GM18909 (cell line): Measurements from ENCODE around the gene UBE2L3.
"Not testable (repeated sequence)": the region's sequence is repeated elsewhere in the genome, so short reads cannot be mapped to it uniquely, and the experiment has no call there.

Source experiments
- ATAC-seq: cut with Tn5 transposase; IDR thresholded peaks from one replicate; pipeline ENCODE4 v1.9.1; 2021; ENCODE audit warnings: mild to moderate bottlenecking; ENCODE audit not compliant: unreplicated experiment, poor library complexity

Gene UBE2L3

DNA sequence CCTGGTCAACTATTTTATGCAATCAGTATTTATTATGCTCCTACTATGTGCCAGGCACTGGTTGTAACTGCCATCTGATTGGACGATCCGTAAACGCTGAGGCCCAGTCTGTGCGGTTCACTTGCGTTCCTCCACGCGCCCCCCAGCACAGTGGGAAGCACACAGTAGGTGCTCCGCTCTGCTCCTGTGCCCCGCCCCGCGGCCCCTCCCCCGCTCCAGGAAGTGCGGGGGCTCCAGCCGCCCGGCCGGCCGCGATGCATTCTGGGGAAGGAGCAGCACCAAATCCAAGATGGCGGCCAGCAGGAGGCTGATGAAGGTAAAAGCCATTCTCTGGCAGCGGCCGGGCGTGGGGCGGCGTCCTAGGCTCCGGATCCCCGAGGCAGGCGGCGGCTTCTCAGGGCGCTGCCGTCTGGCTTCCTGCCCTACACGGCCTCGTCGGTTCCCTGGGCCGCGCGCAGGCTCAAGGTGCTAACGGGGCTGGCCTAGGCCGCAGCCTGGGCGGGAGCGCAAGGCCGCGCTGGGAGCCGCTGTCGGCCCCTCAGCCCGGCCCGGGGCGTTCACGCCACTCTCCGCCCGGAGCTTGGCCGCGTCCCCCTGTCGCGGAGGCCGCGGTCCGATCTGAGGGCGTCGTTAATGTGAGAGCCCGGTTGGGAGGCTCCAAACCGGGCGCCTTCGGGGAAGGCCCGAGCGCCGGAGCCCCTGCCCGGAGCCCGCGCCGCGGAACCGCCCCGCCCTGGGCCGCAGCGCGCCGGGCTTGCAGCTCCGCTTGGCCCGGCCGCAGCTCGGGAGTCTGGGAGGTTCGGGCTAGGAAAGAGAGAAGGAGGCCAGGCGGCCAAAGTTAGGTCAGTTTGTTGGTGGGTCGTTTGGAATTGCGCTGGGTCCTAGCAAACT is at the start of gene UBE2L3:
UBE2L3 (plus strand) TSS at position 259 of the 891 bp plus-strand sequence; CDS start at position 290, 31 bp downstream.
- ATAC-seq = peak; percentile 56

DNA sequence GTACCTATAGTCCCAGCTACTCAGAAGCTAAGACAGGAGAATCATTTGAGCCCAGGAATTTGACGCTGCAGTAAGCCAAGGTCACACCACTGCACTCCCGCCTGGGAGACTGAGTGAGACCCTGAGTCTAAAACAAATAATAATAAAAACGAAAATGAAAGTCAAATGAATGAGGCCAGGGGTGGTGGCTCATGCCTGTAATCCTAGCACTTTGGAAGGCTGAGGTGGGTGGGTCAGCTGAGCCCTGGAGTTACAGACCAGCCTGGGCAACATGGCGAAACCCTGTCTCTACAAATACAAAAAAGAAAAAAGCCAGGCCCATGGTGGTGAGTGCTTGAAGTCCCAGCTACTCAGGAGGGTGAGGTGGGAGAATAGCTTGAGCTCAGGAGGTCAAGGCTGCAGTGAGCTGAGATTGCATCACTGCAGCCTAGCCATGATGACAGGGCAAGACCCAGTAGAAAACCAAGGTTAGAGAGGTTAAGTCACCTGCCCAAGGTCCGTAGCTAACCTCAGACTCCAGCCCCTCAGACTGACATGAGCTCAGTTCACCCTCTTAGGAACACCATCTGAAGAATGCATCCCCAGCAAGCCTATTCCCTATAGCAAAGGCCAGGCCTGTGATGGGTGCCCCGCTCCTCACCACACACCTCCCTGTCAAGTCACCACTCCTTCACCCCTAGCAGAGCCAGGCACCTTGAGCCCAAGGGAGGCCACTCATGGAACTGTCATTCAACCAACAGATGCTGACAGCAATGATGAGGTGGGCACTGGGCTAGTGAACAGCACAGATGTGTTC is 40.6 kb upstream of the UBE2L3 start:
- not testable (repeated sequence) for ATAC-seq

DNA sequence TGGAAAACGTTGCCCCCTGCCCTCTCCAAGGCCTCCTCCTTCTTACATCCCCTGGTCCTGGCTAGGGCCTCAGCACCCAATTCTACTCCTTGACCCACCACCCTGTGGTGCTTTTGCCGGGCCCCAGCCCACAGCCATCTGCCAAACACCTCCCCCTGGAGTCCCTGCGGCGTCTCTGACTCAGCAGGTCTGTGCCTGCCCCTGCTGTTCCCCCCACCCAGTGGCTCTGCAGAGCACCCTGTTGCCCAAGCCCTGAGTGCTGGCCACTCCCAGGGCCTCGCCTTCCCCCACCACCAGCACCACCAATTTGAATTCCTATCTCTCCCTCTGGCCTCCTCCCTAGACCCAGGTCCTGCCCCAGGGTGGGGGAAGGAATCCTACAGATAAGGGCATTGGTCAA is 36.0 kb upstream of the UBE2L3 start:
- ATAC-seq = not testable (repeated sequence)

DNA sequence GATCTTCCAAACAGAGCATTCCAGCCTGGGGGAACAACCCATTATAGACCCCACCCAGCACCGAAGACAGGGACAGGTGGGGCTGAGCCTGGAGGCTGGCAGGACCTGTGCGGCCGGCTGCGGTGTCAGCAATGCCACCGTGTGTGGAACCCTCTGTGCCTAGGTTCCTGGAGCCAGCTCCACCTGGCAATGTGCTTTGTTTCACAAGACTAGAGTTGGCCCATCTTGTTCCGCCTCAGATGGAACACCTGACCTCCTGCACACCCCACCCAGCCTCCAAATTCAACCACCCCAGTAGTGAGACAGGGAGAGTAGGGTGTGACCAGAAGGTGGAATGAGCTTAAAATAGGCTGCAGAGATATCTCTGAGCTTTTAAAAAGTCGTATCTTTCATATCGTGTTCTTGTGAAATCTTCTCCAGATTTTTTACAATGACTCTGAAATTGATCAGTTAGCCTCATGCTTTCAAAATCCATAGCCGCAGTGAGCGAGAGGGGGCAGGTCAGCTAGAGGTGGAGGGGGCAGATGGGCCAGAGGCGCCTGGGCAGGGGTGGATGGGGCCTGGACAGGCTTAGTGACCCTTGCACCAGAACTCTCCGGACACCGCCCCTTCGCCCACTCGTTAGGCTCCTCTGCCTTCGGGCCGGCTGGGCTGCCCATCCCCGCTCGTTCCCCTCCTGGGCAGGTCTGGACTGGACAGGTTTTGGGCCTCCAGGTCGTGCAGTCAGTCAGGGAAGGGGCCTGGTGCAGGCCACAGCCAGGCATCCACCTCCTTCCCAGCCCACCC is 34.5 kb upstream of the UBE2L3 start:
- not testable (repeated sequence) for ATAC-seq

DNA sequence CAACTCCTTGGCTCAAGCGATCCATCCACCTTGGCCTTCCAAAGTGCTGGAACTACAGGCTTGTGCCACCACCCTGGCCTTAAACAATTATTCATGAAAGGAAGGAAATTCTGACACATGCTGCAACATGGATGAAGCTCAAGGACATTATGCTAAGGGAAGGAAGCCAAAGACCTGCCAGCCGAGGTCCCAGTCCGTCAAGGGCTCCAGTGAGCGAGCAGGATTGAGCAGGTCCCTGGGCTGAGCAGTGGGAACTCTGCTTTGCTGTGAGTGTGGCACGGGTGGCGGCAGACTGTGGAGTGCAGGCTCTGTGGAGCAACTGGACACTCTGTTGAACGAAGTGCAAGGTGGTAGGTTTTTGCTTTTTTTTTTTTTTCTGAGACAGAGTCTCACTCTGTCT is 27.7 kb upstream of the UBE2L3 start:
- ATAC-seq = not testable (repeated sequence)

DNA sequence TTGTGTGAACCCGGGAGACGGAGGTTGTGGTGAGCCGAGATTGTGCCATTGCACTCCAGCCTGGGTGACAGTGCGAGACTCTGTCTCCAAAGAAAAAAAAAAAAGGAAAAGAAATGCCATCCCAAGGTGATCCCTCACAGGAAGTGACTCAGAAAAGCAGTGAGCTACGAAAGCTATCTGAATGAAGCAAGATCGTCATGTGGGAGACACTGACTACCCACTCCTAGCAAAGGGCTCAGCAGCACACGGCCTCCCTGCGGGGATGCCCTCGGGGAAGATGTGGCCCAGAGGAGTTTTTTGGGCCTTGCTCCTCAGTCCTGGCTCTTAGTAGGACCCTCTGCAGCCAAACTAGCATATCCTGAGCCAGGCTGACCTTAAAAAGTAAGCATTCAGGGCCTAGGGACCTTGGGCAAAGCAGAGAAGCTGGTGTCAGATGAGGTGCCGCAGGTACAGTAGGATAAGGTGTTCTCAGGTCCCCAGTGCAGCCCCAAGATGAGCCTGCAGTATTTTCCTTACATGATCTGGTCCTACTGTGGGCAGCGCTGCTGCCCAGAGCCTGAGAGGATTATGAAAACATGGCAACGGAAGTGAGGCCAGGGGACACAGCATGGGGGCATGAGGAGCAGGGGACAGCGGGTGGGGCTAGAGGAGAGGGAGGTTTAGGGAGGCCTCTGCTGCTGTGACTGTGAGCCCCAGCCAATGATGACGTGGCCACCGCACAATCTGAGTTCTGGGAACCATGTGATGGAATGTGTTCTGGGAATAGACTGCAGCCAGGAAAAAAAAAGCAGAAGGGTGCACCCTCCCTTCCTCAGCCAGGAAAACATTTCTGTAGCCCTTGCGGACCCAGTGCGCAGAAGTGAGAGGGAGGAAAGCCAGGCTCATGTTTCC is 22.8 kb upstream of the UBE2L3 start:
- ATAC-seq = not testable (repeated sequence)

DNA sequence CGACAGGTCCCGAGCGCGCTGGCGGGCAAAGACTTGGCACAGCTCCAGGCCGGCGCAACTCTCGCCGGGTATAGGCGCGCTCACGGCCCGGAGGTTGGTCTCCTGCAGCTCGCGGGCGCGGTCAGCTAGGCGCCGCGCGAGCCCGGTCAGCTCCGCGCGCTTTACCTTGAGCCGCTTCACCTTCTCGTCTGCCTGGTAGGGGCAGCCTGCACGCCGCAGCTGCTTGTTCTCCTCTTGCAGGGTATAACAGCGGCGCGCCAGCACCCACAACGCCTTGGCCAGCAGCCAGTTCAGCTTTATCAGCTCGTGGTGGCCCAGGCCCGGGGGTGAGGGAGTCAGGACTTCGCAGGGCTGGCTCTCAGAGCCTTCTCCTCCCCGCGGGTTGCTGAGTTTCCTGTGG is 18.0 kb upstream of the UBE2L3 start:
- ATAC-seq = not testable (repeated sequence)

DNA sequence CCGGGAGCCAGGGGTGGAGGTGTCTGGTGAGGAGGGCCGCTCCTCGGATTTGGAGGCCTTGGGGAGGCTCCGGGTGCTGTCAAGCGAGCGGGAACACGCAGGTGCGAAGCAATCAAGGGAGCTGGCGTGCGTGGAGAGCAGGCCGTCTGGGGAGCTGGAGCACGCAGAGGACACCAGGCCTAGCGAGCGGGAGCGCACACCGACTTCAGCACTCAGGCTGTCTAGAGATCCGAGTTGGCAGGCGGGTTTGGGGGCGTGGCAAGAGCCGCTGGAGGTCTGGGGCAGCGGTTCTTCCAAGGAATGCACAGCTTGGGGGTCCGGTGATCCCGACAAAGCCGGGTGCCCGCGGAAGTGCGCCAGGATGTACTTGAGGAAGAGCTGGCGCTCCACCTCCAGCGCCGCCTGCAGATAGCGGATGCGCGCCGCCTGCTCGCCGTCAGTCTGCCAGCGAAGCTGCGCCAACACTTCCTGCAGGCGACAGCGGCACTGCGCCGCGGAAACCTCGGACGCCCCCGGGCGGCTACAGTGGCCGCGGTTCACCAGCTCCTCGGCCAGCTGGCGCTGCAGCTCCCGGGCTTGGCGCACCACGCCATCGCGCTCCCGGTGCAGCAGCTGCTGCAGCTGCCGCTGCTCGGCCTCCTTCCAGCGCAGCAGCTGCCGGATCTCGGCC is 17.4 kb upstream of the UBE2L3 start:
- ATAC-seq = not testable (repeated sequence)

DNA sequence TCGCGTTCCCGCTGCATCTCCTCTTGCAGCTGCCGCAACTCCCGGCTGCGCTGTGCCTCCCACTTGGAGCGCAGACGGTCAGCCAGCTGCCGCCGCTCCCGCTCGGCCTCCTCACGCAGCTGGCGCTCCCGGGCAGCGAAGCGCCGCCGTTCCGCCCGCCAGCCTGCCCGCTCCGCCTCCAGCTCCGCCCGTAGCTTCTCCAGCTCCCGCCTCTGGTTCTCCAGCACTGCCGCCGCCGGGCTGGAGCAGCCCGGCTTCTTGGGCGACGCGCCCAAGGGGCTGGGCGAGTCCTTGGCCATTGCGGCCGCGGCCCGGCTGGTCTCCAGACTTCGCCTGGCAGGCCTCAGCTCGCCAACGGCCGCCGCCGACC is 16.9 kb upstream of the UBE2L3 start:
- not testable (repeated sequence) for ATAC-seq

DNA sequence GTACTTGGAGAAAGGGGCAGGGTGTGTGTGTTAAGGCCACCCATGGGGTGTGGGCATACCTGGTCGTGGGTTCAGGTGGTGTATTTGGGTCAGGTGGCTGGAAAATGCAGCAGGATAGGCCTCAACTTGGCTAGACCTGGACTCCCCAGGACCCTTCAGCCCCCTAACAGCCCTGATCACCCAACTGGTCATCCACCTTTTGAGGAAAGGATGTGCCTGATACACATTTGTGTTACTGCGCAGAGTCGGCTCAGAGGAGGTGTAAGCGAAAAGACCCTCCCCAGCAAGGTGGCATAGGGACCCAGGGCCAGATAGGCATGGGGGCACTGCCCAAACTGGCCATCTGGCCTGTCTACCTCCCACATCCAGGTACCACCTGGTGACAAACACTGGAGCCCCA is 16.2 kb upstream of the UBE2L3 start, which contains the start of gene RIMBP3C:
RIMBP3C (minus strand) TSS at position 101 of the 400 bp plus-strand sequence. CDS start 485 bp downstream, outside the sequence.
- not testable (repeated sequence) for ATAC-seq

DNA sequence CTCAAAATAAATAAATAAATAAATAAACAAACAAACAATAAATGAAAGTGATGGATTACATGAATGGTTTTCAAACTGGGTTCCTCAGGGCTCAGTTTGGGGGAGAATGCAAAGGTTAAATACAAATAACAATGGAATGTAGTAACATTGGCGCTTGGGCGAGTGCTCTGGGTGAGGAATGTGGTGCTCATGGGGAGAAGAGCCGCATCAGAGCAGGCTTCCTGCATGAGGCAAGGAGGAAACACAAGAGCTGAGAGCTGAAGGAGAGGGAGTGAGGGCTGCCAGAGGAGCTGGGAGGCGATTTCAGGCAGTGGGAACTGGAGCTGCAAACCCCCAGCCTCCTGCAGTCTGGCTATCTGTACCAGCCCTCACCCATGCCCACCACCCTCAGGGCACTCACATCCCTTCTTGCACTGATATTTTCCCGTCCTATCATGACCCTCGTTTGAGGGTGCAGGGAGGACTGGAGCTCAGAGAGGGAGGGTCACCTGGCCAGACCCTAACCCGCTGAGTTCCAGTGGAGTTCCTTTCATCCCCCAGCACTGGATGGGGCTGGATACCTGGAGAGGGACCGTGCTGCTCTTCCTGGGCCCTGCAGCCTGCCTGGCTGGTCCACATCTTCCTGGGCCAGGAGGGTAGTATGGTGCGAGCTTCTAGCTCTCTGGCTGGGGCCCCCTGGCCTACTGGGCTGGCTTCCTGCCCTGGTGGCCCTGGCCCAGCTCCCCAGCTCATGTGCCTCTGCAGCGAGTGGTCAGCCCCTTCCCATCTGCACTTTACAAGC is 8.0 kb upstream of the UBE2L3 start:
- ATAC-seq = not testable (repeated sequence)

DNA sequence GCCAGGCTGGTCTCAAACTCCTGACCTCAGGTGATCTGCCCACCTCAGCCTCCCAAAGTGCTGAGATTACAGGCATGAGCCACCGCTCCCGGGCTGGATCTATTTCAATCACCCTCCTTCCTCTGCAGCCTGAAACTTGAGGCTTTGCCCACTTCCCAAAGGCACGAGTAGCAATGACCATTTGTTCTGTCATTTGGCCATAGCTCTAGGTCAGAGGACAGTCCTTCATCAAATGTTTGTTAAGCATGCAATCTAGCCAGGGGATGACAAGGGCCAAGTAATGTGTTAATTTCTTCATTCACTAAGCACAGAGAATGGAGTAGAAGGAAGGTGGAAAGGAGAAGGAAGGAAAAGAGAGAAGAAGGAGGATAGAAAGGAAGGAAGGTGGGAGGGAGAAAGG is 6.9 kb upstream of the UBE2L3 start:
- not testable (repeated sequence) for ATAC-seq

DNA sequence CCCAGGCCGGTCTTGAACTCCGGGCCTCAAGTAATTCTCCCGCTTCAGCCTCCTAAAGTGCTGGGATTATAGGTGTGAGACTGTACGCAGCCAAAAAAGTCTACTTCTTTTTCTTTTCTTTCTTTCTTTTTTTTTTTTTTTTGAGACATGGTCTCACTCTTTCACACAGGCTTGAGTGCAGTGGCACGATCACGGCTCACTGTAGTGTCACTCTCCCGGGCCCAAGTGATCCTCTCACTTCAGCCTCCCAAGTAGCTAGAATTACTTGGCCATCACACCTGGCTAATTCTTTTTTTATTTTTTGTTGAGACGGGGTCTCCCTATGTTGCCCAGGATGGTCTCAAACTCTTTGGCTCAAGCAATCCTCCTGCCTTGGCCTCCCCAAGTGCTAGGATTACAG is 3.6 kb upstream of the UBE2L3 start:
- ATAC-seq = no peak

DNA sequence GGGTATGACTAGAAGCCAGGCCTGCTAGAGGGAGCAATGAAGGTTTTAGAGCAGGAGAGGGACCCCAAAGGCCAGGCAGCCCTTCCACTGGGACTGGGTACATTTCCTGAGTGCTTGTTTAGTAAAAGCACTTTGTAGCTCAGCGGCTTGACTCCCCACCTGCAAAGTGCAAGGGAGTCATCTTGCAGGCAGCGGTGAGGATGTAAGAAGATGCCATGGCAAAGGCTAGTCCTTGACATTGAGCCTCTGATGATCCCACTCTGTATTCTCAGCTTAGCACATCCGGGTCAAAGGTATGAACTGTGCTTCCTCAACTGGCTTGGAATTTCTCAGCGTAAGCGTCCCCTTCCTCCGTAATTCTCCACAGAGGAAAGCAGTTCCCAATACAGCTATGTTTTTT is 3.1 kb upstream of the UBE2L3 start:
- no peak for ATAC-seq

DNA sequence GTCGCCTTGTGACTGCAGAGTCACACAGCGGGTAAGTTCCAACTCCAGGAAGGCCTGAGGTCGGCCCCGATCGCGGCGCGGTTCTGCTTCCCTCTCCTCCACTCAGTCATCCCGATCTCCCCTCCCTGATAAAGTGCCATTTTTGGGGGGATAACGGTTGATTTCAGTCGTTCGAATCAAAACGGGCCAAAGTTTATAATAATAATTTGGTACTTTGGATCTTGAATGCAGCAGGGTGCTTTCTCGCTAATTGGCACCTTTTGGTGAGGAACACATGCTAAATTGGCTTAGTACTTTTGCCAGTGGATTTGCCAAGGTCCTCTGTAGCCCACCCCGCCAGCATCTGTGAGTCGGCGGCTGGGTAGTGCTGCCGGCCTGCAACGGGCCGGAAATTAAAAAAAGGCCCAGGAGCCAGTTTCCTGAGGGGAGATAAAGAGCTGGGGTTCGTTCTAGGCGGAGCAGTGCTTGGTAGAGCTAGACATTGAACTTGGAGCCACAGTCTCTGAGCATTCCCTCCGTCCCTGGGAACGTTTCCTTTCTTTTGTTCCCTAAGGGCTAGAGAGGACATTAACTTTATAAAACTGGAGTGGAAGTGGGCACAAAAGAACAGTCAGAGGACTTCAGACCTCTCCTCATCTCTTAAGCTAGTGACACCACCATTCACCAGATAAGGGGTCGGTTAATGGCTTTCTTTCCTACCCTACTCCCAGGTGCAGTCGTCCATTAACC is 997 bp downstream of the UBE2L3 start:
- peak; percentile 11 for ATAC-seq

DNA sequence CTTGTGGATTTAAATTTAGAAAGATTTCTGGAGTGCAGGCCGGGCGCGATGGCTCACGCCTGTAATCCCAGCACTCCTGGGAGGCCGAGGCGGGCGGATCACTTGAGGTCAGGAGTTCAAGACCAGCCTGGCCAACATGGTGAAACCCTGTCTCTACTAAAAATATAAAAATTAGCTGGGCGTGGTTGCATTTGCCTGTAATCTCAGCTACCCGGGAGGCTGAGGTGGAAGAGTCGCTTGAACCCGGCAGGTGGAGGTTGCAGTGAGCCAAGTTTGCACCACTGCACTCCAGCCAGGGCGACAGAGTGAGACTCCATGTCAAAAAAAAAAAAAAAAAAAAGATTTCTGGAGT is 1.5 kb downstream of the UBE2L3 start:
- ATAC-seq = not testable (repeated sequence)

DNA sequence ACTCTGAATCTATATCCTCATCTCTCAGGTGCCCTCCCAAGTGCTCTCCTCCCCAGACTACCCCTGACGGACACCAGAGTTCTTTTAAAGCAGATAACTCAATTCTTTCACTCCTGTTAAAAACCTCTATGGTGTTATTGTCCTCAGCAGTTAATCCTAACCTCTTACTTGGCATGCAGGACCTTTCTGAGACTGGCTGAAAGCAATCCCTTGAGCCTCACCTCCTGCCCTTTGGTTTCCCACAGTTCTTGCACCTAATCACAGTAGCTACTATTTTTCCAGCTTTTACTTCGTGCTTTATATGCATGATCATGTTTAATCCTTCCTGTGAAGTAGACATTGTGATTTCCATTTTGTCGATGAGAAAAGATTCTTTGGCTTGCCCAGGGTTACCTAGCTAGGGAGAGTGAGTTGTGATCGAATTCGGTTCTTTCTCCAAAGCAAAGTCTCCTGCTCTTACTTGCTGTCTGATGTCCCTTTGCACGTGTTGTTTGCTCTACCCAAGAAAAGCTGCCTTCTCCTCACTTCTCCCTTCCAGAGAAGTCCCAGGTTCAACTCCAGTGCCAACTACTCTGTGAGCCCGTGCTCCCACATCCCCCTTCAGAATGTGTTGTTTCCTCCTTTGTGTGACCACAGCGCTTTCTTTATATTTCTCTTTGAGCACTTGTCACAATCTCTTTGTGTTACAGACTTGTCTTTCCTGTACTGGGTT is 2.1 kb downstream of the UBE2L3 start:
- ATAC-seq = no peak
